Esophagus squamous epithelium (tissue), 4 donors: ENCODE data around the gene PRR20E.

Source experiments
- CTCF ChIP-seq, 6 experiments: fragments of 450-650 bp in 4 of 6; fragments of 200-600 bp in 2 of 6; sonication (generic) in 2 of 6; IDR thresholded peaks; one replicate each; pipeline ENCODE4 v1.5.1; 2016 to 2019; ENCODE audit warnings: antibody characterized with exemption in 6 of 6, mild to moderate bottlenecking in 4 of 6, moderate library complexity in 4 of 6
- POLR2A ChIP-seq, 4 donors: fragments of 450-650 bp; IDR thresholded peaks; one replicate each; pipeline ENCODE4 v1.6.1; 2017; ENCODE audit warnings: antibody characterized with exemption in 4 of 4, mild to moderate bottlenecking in 4 of 4, moderate library complexity in 3 of 4

DNA sequence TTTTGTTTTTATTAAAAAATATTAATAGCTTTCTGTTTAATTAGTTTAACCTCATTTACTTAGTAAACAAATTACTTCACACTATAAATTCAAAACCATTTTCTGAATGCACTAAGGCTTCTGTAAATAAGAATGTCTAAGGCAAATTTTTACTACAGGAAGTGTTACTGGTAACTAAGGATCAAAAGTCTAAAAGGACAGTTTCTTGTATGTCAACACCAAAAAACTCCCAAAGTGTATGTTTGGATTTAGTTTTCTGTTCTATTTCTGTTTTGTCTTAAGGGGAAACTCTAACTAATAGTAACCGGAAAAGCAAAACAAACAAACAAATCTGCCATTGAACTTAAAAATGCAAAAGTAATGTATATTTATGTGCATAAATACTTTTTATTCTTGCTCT lies 24.7 kb downstream of the PRR20E start:
- TF ChIP-seq CTCF (IDR thresholded peaks at IDR 0.05) = no peak
- TF ChIP-seq POLR2A (IDR thresholded peaks at IDR 0.05) = no peak
